Motor neuron (in vitro differentiated cells): Measurements from ENCODE around the gene CRB3. TPM values are rescaled to one million over a fixed set of nuclear protein-coding genes. Genes with fewer than 3 reads are reported as not detected.
A peak's percentile ranks its signal among the peaks of the same experiment; 100 is the strongest.

Experiments
- ATAC-seq, 8 experiments: fragments of 200-7000 bp; cut with Tn5 transposase; replicated peaks in 6 of 8; 2 replicates each; pipeline ENCODE4 v1.8.0; 2021; ENCODE audit warnings: mild to moderate bottlenecking in 8 of 8, moderate library complexity in 8 of 8
- H3K27ac ChIP-seq, 2 donors: fragments of 250-450 bp; sonication (Bioruptor Pico); 2 replicates each; pipeline ENCODE4 v1.9.0; 2021; ENCODE audit warnings: antibody characterized with exemption in 2 of 2, mild to moderate bottlenecking in 2 of 2, moderate library complexity in 1 of 2
- H3K4me1 ChIP-seq, 2 donors: fragments of 250-450 bp; sonication (Bioruptor Pico); replicated peaks in 1 of 2; 2 replicates each; pipeline ENCODE4 v1.6.1; 2021; ENCODE audit warnings: antibody characterized with exemption in 2 of 2, mild to moderate bottlenecking in 2 of 2, moderate library complexity in 1 of 2
- H3K4me3 ChIP-seq, 5 donors: fragments of 250-450 bp; sonication (Bioruptor Pico); 2 replicates each; pipeline ENCODE4 v1.9.0; 2021; ENCODE audit warnings: antibody characterized with exemption in 5 of 5, mild to moderate bottlenecking in 5 of 5, moderate library complexity in 4 of 5
- WGBS, 10 experiments: fragments of 450-650 bp; shearing (Covaris generic); methylation state at CpG; one replicate each; pipeline ENCODE4 v1.0.0; 2022; 5-methylcytosine and 5-hydroxymethylcytosine counted together
- in situ Hi-C, 9 experiments: fragments of 400-800 bp; cut with MboI; loops; one replicate each; pipeline ENCODE4 v1.15.0; 2021; ENCODE audit warnings: low sequenced_read_pairs in 9 of 9, low pct_unique_long_range_greater_than_20kb in 2 of 9; ENCODE audit not compliant: unreplicated experiment in 9 of 9
- total RNA-seq, 8 experiments: library from RNA; unstranded; fragments of 300-600 nt; gene quantifications; 2 replicates each; pipeline versions ENCODE4 v1.2.3 to v1.2.4, GENCODE V29; 2022

The CRB3 gene
- total RNA-seq, 8 experiments from 2014 or later: 0.11 to 1.3 (median 0.46) TPM; not detected in 2

GRCh38 chr19:6514926-6515544, 51.0 kb downstream of the CRB3 start:
- in situ Hi-C loops: loop anchor here in 1 of 9 experiments (10.0 kb wide), 1 partner anchor 350 kb away; no protein-coding TSS in a partner anchor
- Histone ChIP-seq H3K27ac (no peak overlapping the region), H3K4me1 (peaks cover 4 to 5% of the 10 kb centered on the region in 2 donors), H3K4me3 (no peak overlapping the region)
- ATAC-seq: no peak
- WGBS, 10 experiments: 69 to 100% (median 97%) methylated on average over 2 to 13 of the region's 15 CpGs; no CpG with 5 or more reads in 3 of the 10 experiments

GRCh38 chr19:6516018-6516658, 52.1 kb downstream of the CRB3 start:
- in situ Hi-C loops: loop anchor here in 1 of 9 experiments (10.0 kb wide), 1 partner anchor 349 kb away; no protein-coding TSS in a partner anchor
- 20 to 23% methylated on average over 1 to 4 of the region's 26 CpGs; no CpG with 5 or more reads in 8 of the 10 experiments for WGBS, 10 experiments
- peak; percentile 72 to 90 (median 86) for ATAC-seq
- peak overlapping the region; percentile 29 to 51 (median 45) for H3K4me3 ChIP-seq
- peaks cover 4 to 5% of the 10 kb centered on the region in 2 donors for H3K4me1 ChIP-seq
- peak overlapping the region; percentile 29 to 74 for H3K27ac ChIP-seq

Other genes with a start within 250 kb of the CRB3 start
- 10 to 100 TPM; 12.4 to 88.7 (median 30.1) TPM for gene MLLT1, start 184.3 kb upstream of the CRB3 start, total RNA-seq
- gene ACER1, start 130.7 kb upstream of the CRB3 start, total RNA-seq: under 1 TPM in 2 of 8 experiments, not detected in 6; 0.21 to 0.38 TPM
- gene CLPP, start 102.7 kb upstream of the CRB3 start, total RNA-seq: 10 to 100 TPM; 47.9 to 89.5 (median 65.2) TPM
- 100 to 1,000 TPM in 3 of 8 experiments, 10 to 100 TPM in 5; 39.2 to 136 (median 77.5) TPM for gene ALKBH7, start 91.5 kb upstream of the CRB3 start, total RNA-seq
- gene PSPN, start 88.3 kb upstream of the CRB3 start, total RNA-seq: 1 to 10 TPM; 1.2 to 4.3 (median 1.6) TPM
- gene GTF2F1, start 71.1 kb upstream of the CRB3 start, total RNA-seq: 100 to 1,000 TPM in 1 of 8 experiments, 10 to 100 TPM in 7; 46.8 to 103 (median 67.3) TPM
- 100 to 1,000 TPM in 5 of 8 experiments, 10 to 100 TPM in 3; 84.3 to 408 (median 137) TPM for gene KHSRP, start 39.5 kb upstream of the CRB3 start, total RNA-seq
- gene SLC25A41, start 30.5 kb upstream of the CRB3 start, total RNA-seq: under 1 TPM in 6 of 8 experiments, not detected in 2; 0.29 to 0.76 (median 0.49) TPM
- gene SLC25A23, start 4.5 kb upstream of the CRB3 start, total RNA-seq: 10 to 100 TPM; 10.7 to 28.7 (median 15.6) TPM
- 1 to 10 TPM in 4 of 8 experiments, under 1 TPM in 4; 0.07 to 2.7 (median 0.98) TPM for gene DENND1C, start 17.5 kb downstream of the CRB3 start, total RNA-seq
- gene TUBB4A, start 38.0 kb downstream of the CRB3 start, total RNA-seq: 10 to 100 TPM in 6 of 8 experiments, 1 to 10 TPM in 2; 4.8 to 32.5 (median 15.1) TPM
- gene TNFSF9, start 66.8 kb downstream of the CRB3 start, total RNA-seq: 100 to 1,000 TPM in 1 of 8 experiments, 10 to 100 TPM in 2, 1 to 10 TPM in 5; 1.7 to 118 (median 5.9) TPM
- gene CD70, start 126.9 kb downstream of the CRB3 start, total RNA-seq: 100 to 1,000 TPM in 3 of 8 experiments, 10 to 100 TPM in 2, 1 to 10 TPM in 2, under 1 TPM in 1; 0.71 to 175 (median 11.5) TPM
- under 1 TPM in 6 of 8 experiments, not detected in 2; 0.04 to 0.77 (median 0.32) TPM for gene TNFSF14, start 205.9 kb downstream of the CRB3 start, total RNA-seq